GM12878 (cell line): ENCODE results near the gene TEX55. TPM values are rescaled to one million over a fixed set of nuclear protein-coding genes. Genes with fewer than 3 reads are reported as not detected.
"Not testable (repeated sequence)": the region's sequence is repeated elsewhere in the genome, so short reads cannot be mapped to it uniquely, and the experiment has no call there.

ENCODE experiments used
- ATAC-seq: fragments of 200-7000 bp; cut with Tn5 transposase; 3 replicates; pipeline ENCODE4 v1.9.1; 2020; ENCODE audit warnings: mild to moderate bottlenecking, moderate library complexity
- BruUV-seq: library from RNA; stranded (reverse); fragments of 400-500 nt; replicated peaks from 2 replicates; lab custom pipeline; 2021; lab: Mats Ljungman, UMichigan
- CTCF ChIA-PET: fragments of 300-600 bp; sonication (Branson Sonifier 250); formaldehyde crosslinking; extraction: SDS; loops from one replicate; lab custom pipeline; 2021; ENCODE audit warnings: inconsistent platforms; lab: Yijun Ruan, JAX
- POLR2A ChIA-PET: fragments of 350-600 bp; formaldehyde crosslinking; extraction: SDS; loops from one replicate; lab custom pipeline; 2021; ENCODE audit warnings: inconsistent platforms; lab: Charles Lee
- RAD21 ChIA-PET: fragments of 300-600 bp; sonication (Branson Sonifier 250); formaldehyde crosslinking; loops from one replicate; lab custom pipeline; 2023; ENCODE audit warnings: antibody characterized with exemption; ENCODE audit not compliant: unreplicated experiment; lab: Charles Lee
- SMC1A ChIA-PET: fragments of 300-600 bp; sonication (Branson Sonifier 250); formaldehyde crosslinking; loops from one replicate; lab custom pipeline; 2023; ENCODE audit not compliant: unreplicated experiment, uncharacterized antibody; lab: Charles Lee
- DNase-seq: peaks from one replicate; pipeline ENCODE4 v3.0.0-alpha.2; 2011; ENCODE audit warnings: low read depth, low spot score
- FAIRE-seq: peaks from 3 replicates; lab custom pipeline; 2011; peaks lifted over from hg19 to GRCh38; lab: Jason Lieb, UNC
- H2AFZ ChIP-seq: 2 replicates; pipeline ENCODE4 v1.6.0; 2011; ENCODE audit warnings: low read depth, low read length, control low read depth; ENCODE audit not compliant: control insufficient read depth
- H3K27ac ChIP-seq: 2 replicates; pipeline ENCODE4 v1.5.1; 2011; ENCODE audit warnings: control low read depth; ENCODE audit not compliant: control insufficient read depth, insufficient read depth
- H3K27me3 ChIP-seq, 2 experiments: replicated peaks in 1 of 2; 2 replicates each; pipeline versions ENCODE4 v1.6.0 to v1.6.1; 2011; ENCODE audit warnings: low read length in 1 of 2; ENCODE audit not compliant: control insufficient read depth in 2 of 2, insufficient read depth in 2 of 2
- H3K36me3 ChIP-seq, 2 experiments: 2 replicates each; pipeline ENCODE4 v1.5.1; 2011; ENCODE audit warnings: low read length in 1 of 2; ENCODE audit not compliant: control insufficient read depth in 2 of 2, insufficient read depth in 2 of 2
- H3K4me1 ChIP-seq: 2 replicates; pipeline ENCODE4 v1.6.1; 2011; ENCODE audit warnings: mild to moderate bottlenecking, low read length, moderate library complexity, mixed read lengths; ENCODE audit not compliant: control insufficient read depth, insufficient read depth
- H3K4me2 ChIP-seq: 2 replicates; pipeline ENCODE4 v1.6.0; 2011; ENCODE audit warnings: control low read depth; ENCODE audit not compliant: control insufficient read depth, insufficient read depth
- H3K4me3 ChIP-seq: fragments of 200-600 bp; sonication (generic); 2 replicates; pipeline ENCODE4 v1.5.1; 2016
- H3K79me2 ChIP-seq: 2 replicates; pipeline ENCODE4 v1.6.0; 2011; ENCODE audit warnings: low read length; ENCODE audit not compliant: control insufficient read depth, insufficient read depth
- H3K9ac ChIP-seq: 2 replicates; pipeline ENCODE4 v1.8.0; 2011; ENCODE audit warnings: low read length, control low read depth, mixed read lengths; ENCODE audit not compliant: control insufficient read depth, insufficient read depth
- H3K9me3 ChIP-seq: replicated peaks from 3 replicates; pipeline ENCODE4 v1.5.1; 2011; ENCODE audit warnings: mild to moderate bottlenecking, low read length; ENCODE audit not compliant: control insufficient read depth, insufficient read depth
- H4K20me1 ChIP-seq: 2 replicates; pipeline ENCODE4 v1.6.0; 2011; ENCODE audit not compliant: control insufficient read depth, insufficient read depth
- whole genome bisulfite sequencing: methylation state at CpG from one replicate; pipeline ENCODE4 v1.1.6; 2016; ENCODE audit warnings: low lambda C conversion rate; ENCODE audit not compliant: insufficient replicate concordance, insufficient coverage; ENCODE audit errors: missing lambda C conversion rate; 5-methylcytosine and 5-hydroxymethylcytosine counted together
- in situ Hi-C: fragments of 300-500 bp; cut with MboI; formaldehyde crosslinking; loops from 9 replicates; pipeline ENCODE4 v1.14.3; 2018; ENCODE audit warnings: mixed read lengths
- intact Hi-C: fragments of 100-400 bp; cut with micrococcal nuclease; formaldehyde crosslinking; loops from one replicate; pipeline ENCODE4 v1.14.2; 2022; ENCODE audit not compliant: unreplicated experiment
- polyA plus RNA-seq, 11 experiments: library from polyadenylated mRNA; depleted of rRNA in 4 of 11; unstranded in 6 of 11; stranded (reverse) in 5 of 11; fragments of >200 nt; fragmentation: Nextera tagmentation in 4 of 11; fragmentation: Illumina TruSeq in 1 of 11; extraction: Ambion mirVana in 4 of 11; extraction: Trizol in 1 of 11; gene quantifications; 1 replicate in 1 of 11; 2 replicates in 10 of 11; pipeline versions ENCODE4 v1.2.1 to v1.2.3, GENCODE V29; 2011 to 2016; ENCODE audit warnings: inconsistent platforms in 2 of 11, missing spikeins in 2 of 11, low read depth in 1 of 11
- total RNA-seq, 4 experiments: library from RNA; depleted of rRNA in 3 of 4; stranded (reverse); fragments of >200 nt in 3 of 4; fragmentation: Illumina TruSeq in 1 of 4; extraction: Trizol in 1 of 4; gene quantifications; 2 replicates each; pipeline versions ENCODE4 v1.2.1 to v1.2.3, GENCODE V29; 2013 to 2021

The TEX55 gene
- total and polyA plus RNA-seq, 10 of the 15 experiments (the other 5 are each of a cell fraction or from before 2014, with no cell fraction given), result not detected

GRCh38 chr3:119130291-119130690 is 15.7 kb upstream of the TEX55 start:
- H3K79me2 ChIP-seq, BruUV-seq, DNase-seq, H2AFZ ChIP-seq, SMC1A ChIA-PET, FAIRE-seq, H4K20me1 ChIP-seq, in situ Hi-C loops, ATAC-seq, H3K4me2 ChIP-seq, H3K9ac ChIP-seq, RAD21 ChIA-PET, intact Hi-C loops, POLR2A ChIA-PET, H3K9me3 ChIP-seq, H3K27ac ChIP-seq, H3K36me3 ChIP-seq, H3K4me3 ChIP-seq, H3K27me3 ChIP-seq, H3K4me1 ChIP-seq: not testable (repeated sequence)
- CTCF ChIA-PET, result interaction anchor here (0.6 to 1.4 kb wide), 2 partner anchors 12 to 55 kb away, joined by 3 read pairs; no protein-coding TSS in a partner anchor
- 44% methylated on average over 6 of the region's 7 CpGs for WGBS

- H4K20me1 ChIP-seq, FAIRE-seq, H3K79me2 ChIP-seq, BruUV-seq, H2AFZ ChIP-seq, in situ Hi-C loops, ATAC-seq, H3K27ac ChIP-seq, H3K36me3 ChIP-seq, H3K4me2 ChIP-seq, H3K27me3 ChIP-seq, POLR2A ChIA-PET, DNase-seq, H3K4me1 ChIP-seq, H3K9me3 ChIP-seq, H3K9ac ChIP-seq, intact Hi-C loops, H3K4me3 ChIP-seq: not testable (repeated sequence)
- ChIA-PET RAD21 (interaction anchor here (0.7 kb wide), 1 partner anchor 247 kb away, joined by 3 read pairs; no protein-coding TSS in a partner anchor), CTCF (interaction anchor here (0.7 kb wide), 1 partner anchor 1277 kb away, joined by 4 read pairs; no protein-coding TSS in a partner anchor), SMC1A (interaction anchor here (1.1 to 1.6 kb wide), 2 partner anchors 247 to 250 kb away, joined by 3 to 4 read pairs; no protein-coding TSS in a partner anchor)
- WGBS, result 90% methylated on average over 4 of the region's 4 CpGs
Observed at GRCh38 chr3:119132291-119132690, 13.7 kb upstream of the TEX55 start.

- H3K79me2 ChIP-seq, H3K36me3 ChIP-seq, H3K4me2 ChIP-seq, FAIRE-seq, H4K20me1 ChIP-seq, in situ Hi-C loops, H3K9me3 ChIP-seq, SMC1A ChIA-PET, H3K4me1 ChIP-seq, H3K9ac ChIP-seq, POLR2A ChIA-PET, DNase-seq, CTCF ChIA-PET, BruUV-seq, H3K27me3 ChIP-seq, intact Hi-C loops, H2AFZ ChIP-seq, ATAC-seq, RAD21 ChIA-PET, H3K27ac ChIP-seq, H3K4me3 ChIP-seq: not testable (repeated sequence)
- 43% methylated on average over 4 of the region's 4 CpGs for WGBS
Observed at GRCh38 chr3:119139360-119139759, 6.6 kb upstream of the TEX55 start.
